IPS-18a (cell line): ENCODE data around the gene TRABD2B.

ENCODE experiments used
- H3K27ac ChIP-seq: one replicate; pipeline ENCODE4 v1.5.1; 2013; ENCODE audit warnings: low read length
- H3K27me3 ChIP-seq: one replicate; pipeline ENCODE4 v1.6.1; 2013; ENCODE audit warnings: mild to moderate bottlenecking, low read length; ENCODE audit not compliant: control insufficient read depth, insufficient read depth
- H3K36me3 ChIP-seq: one replicate; pipeline ENCODE4 v1.6.1; 2013; ENCODE audit warnings: low read depth, low read length; ENCODE audit not compliant: control insufficient read depth
- H3K4me1 ChIP-seq: one replicate; pipeline ENCODE4 v1.6.1; 2013; ENCODE audit warnings: low read depth, low read length; ENCODE audit not compliant: control insufficient read depth
- H3K4me3 ChIP-seq: one replicate; pipeline ENCODE4 v1.5.1; 2013; ENCODE audit warnings: low read length
- H3K9ac ChIP-seq: one replicate; pipeline ENCODE4 v1.6.1; 2013; ENCODE audit warnings: mild to moderate bottlenecking, low read length, moderate library complexity
- H3K9me3 ChIP-seq: one replicate; pipeline ENCODE4 v1.6.1; 2013; ENCODE audit warnings: low read depth, low read length; ENCODE audit not compliant: control insufficient read depth

TRABD2B gene

GRCh38 chr1:47883963-47884362, 113.2 kb downstream of the TRABD2B start:
- Histone ChIP-seq H3K27ac (no peak overlapping the region), H3K4me3 (no peak overlapping the region), H3K36me3 (no peaks in the 10 kb centered on the region), H3K9ac (no peak overlapping the region), H3K9me3 (no peaks in the 10 kb centered on the region), H3K27me3 (no peaks in the 10 kb centered on the region), H3K4me1 (no peaks in the 10 kb centered on the region)

- no peaks in the 10 kb centered on the region for H3K9me3 ChIP-seq
- H3K4me1 ChIP-seq: no peaks in the 10 kb centered on the region
- no peaks in the 10 kb centered on the region for H3K36me3 ChIP-seq
- H3K9ac ChIP-seq: no peak overlapping the region
- no peak overlapping the region for H3K27ac ChIP-seq
- no peak overlapping the region for H3K4me3 ChIP-seq
- no peaks in the 10 kb centered on the region for H3K27me3 ChIP-seq
Measured at GRCh38 chr1:47881505-47882442, 115.4 kb downstream of the TRABD2B start.

GRCh38 chr1:47876587-47876963, 120.6 kb downstream of the TRABD2B start:
- H3K4me1 ChIP-seq: no peaks in the 10 kb centered on the region
- H3K9ac ChIP-seq: no peak overlapping the region
- no peaks in the 10 kb centered on the region for H3K9me3 ChIP-seq
- no peak overlapping the region for H3K27ac ChIP-seq
- H3K4me3 ChIP-seq: no peak overlapping the region
- no peaks in the 10 kb centered on the region for H3K27me3 ChIP-seq
- no peaks in the 10 kb centered on the region for H3K36me3 ChIP-seq

GRCh38 chr1:47875831-47876586, 121.2 kb downstream of the TRABD2B start:
- no peak overlapping the region for H3K4me3 ChIP-seq
- no peaks in the 10 kb centered on the region for H3K27me3 ChIP-seq
- H3K27ac ChIP-seq: no peak overlapping the region
- no peaks in the 10 kb centered on the region for H3K36me3 ChIP-seq
- no peaks in the 10 kb centered on the region for H3K4me1 ChIP-seq
- H3K9me3 ChIP-seq: no peaks in the 10 kb centered on the region
- H3K9ac ChIP-seq: no peak overlapping the region

- Histone ChIP-seq H3K27me3 (no peaks in the 10 kb centered on the region), H3K9me3 (no peaks in the 10 kb centered on the region), H3K27ac (no peak overlapping the region), H3K36me3 (no peaks in the 10 kb centered on the region), H3K4me1 (no peaks in the 10 kb centered on the region), H3K9ac (no peak overlapping the region), H3K4me3 (no peak overlapping the region)
Measured at GRCh38 chr1:47875036-47875435, 122.1 kb downstream of the TRABD2B start.

- Histone ChIP-seq H3K27ac (no peak overlapping the region), H3K36me3 (no peaks in the 10 kb centered on the region)
Measured at GRCh38 chr1:47873337-47873736, 123.8 kb downstream of the TRABD2B start.

GRCh38 chr1:47872886-47873285, 124.3 kb downstream of the TRABD2B start:
- no peak overlapping the region for H3K9ac ChIP-seq
- H3K27ac ChIP-seq: no peak overlapping the region
- H3K27me3 ChIP-seq: no peaks in the 10 kb centered on the region
- H3K36me3 ChIP-seq: no peaks in the 10 kb centered on the region
- no peaks in the 10 kb centered on the region for H3K9me3 ChIP-seq
- no peaks in the 10 kb centered on the region for H3K4me1 ChIP-seq
- H3K4me3 ChIP-seq: no peak overlapping the region

More at GRCh38 chr1:47873337-47873736, 123.8 kb downstream of the TRABD2B start:
- Histone ChIP-seq H3K9ac (no peak overlapping the region), H3K9me3 (no peaks in the 10 kb centered on the region), H3K4me3 (no peak overlapping the region), H3K4me1 (no peaks in the 10 kb centered on the region), H3K27me3 (no peaks in the 10 kb centered on the region)

GRCh38 chr1:47871799-47872353, 125.3 kb downstream of the TRABD2B start:
- no peak overlapping the region for H3K4me3 ChIP-seq
- no peaks in the 10 kb centered on the region for H3K4me1 ChIP-seq
- no peaks in the 10 kb centered on the region for H3K27me3 ChIP-seq
- no peak overlapping the region for H3K9ac ChIP-seq
- no peaks in the 10 kb centered on the region for H3K9me3 ChIP-seq
- H3K36me3 ChIP-seq: no peaks in the 10 kb centered on the region
- H3K27ac ChIP-seq: no peak overlapping the region

- H3K9me3 ChIP-seq: no peaks in the 10 kb centered on the region
- no peak overlapping the region for H3K9ac ChIP-seq
- no peaks in the 10 kb centered on the region for H3K36me3 ChIP-seq
- no peaks in the 10 kb centered on the region for H3K4me1 ChIP-seq
- no peaks in the 10 kb centered on the region for H3K27me3 ChIP-seq
- H3K4me3 ChIP-seq: no peak overlapping the region
- H3K27ac ChIP-seq: no peak overlapping the region
Measured at GRCh38 chr1:47870946-47871676, 126.1 kb downstream of the TRABD2B start.

GRCh38 chr1:47870480-47870879, 126.7 kb downstream of the TRABD2B start:
- Histone ChIP-seq H3K36me3 (no peaks in the 10 kb centered on the region), H3K4me1 (no peaks in the 10 kb centered on the region), H3K27ac (no peak overlapping the region), H3K9me3 (no peaks in the 10 kb centered on the region), H3K4me3 (no peak overlapping the region), H3K27me3 (no peaks in the 10 kb centered on the region), H3K9ac (no peak overlapping the region)

- no peak overlapping the region for H3K9ac ChIP-seq
- H3K4me3 ChIP-seq: no peak overlapping the region
- no peaks in the 10 kb centered on the region for H3K9me3 ChIP-seq
- no peak overlapping the region for H3K27ac ChIP-seq
- H3K4me1 ChIP-seq: no peaks in the 10 kb centered on the region
- H3K36me3 ChIP-seq: no peaks in the 10 kb centered on the region
- no peaks in the 10 kb centered on the region for H3K27me3 ChIP-seq
Measured at GRCh38 chr1:47868348-47868676, 128.9 kb downstream of the TRABD2B start.
